ENCODE results near the gene GSAP.

DNA sequence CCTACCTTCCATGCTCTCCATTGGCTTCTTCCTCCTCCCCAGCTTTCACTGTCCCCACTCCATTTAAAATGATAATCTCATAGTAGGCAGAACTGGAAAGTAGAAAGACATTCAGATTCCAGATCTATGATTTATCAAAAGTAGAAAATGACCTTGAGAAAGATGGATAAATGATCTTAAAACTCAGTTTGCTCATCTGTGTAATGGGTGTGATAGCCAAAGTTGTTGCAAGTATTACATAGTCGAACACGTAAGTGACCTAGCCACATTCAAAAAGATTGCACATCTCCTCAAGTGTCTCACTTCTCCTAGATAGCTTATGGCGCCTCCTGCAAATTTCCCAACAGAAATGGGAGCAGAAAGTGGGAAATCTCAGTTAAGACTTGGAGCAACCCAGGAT is 126.8 kb downstream of the GSAP start:
- TF ChIP-seq POLR2AphosphoS5 (IDR thresholded peaks at IDR 0.05; ENCODE audit: low read depth, low read length): no peak
- no peak for TF ChIP-seq POLR2A (IDR thresholded peaks at IDR 0.05; ENCODE audit: low read depth, low read length)
